DMS53 treated with DMSO at 0.1 percent for 48 hours (cell line): ENCODE measurements around the gene TP53RK.
A peak's percentile ranks its signal among the peaks of the same experiment; 100 is the strongest.

Experiments
- DNase-seq: peaks from one replicate; lab custom pipeline; 2025; ENCODE audit not compliant: unreplicated experiment; lab: John Stamatoyannopoulos, UW

TP53RK gene

GRCh38 chr20:46641424-46641823, 47.8 kb downstream of the TP53RK start:
- peak; percentile 66 for DNase-seq

GRCh38 chr20:46640536-46641311, 48.5 kb downstream of the TP53RK start:
- DNase-seq, result peak; percentile 95

GRCh38 chr20:46640044-46640443, 49.2 kb downstream of the TP53RK start:
- no peak for DNase-seq

- no peak for DNase-seq
These were observed 49.7 kb downstream of the TP53RK start for GRCh38 chr20:46639587-46639986.

GRCh38 chr20:46638898-46639274, 50.4 kb downstream of the TP53RK start:
- no peak for DNase-seq

GRCh38 chr20:46638134-46638897, 50.9 kb downstream of the TP53RK start:
- DNase-seq, result no peak

GRCh38 chr20:46637427-46638133, 51.7 kb downstream of the TP53RK start:
- DNase-seq, result no peak

- DNase-seq, result no peak
These were observed 52.2 kb downstream of the TP53RK start for GRCh38 chr20:46637020-46637419.

- no peak for DNase-seq
These were observed 52.7 kb downstream of the TP53RK start for GRCh38 chr20:46636514-46636913.

GRCh38 chr20:46635514-46636136, 53.6 kb downstream of the TP53RK start:
- DNase-seq, result no peak

GRCh38 chr20:46634528-46634927, 54.7 kb downstream of the TP53RK start:
- no peak for DNase-seq
